ENCODE measurements around the gene SLC4A5.

DNA sequence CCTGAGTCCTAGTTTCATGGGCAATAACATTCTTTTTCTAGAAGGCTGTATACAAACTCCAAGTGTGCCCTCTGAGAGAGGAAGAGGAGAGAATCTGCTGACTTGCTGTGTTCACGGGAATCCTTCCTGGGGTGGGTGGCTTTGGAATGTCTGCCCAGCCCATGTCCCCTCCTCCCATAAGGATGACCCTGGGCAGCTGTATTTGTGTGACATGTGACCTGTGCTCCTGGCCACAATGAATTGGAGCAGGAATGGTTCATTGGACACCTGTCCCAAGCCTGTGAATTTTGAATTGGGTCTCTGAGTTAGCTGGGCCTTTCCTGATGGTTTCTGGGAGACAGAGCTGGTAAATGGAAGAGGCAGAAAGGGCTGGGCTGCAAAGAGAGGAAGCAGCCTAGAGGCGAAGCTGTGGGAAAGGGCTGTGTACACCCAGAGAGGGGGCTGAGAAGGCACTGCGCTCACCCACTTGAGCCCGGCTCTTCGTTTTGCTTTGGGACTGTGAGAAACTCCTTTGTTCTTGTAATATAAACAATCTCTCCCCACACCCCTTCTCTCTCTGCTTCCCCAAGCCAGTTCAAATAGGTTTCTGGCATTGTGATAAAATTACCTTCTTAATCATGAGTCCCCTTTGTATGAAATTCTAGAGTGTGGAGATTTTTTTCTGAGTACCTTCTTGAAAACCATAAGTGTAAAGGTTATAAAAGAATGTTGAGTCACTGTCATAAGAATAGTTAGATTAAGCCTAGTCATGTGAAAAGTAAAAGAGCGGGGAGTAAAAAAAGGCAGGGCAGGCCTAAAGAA, 49.8 kb downstream of the SLC4A5 start:
- no peak for TF ChIP-seq CTCF (conservative IDR thresholded peaks at IDR 0.05)
- no peak for TF ChIP-seq EZH2 (IDR thresholded peaks at IDR 0.05; ENCODE audit: low read depth)
